H1 (cell line): ENCODE measurements around the gene LIPC. TPM values are rescaled to one million over a fixed set of nuclear protein-coding genes. Genes with fewer than 3 reads are reported as not detected.

Experiments used
- CTCF ChIA-PET: fragments of 300-600 bp; sonication (Branson Sonifier 250); formaldehyde crosslinking; loops from one replicate; lab custom pipeline; 2021; ENCODE audit not compliant: partially characterized antibody; lab: Charles Lee
- POLR2A ChIA-PET: fragments of 300-600 bp; sonication (Branson Sonifier 250); formaldehyde crosslinking; loops from one replicate; lab custom pipeline; 2021; ENCODE audit warnings: inconsistent platforms; ENCODE audit not compliant: partially characterized antibody; lab: Charles Lee
- DNase-seq, 2 experiments: peaks; one replicate each; pipeline versions ENCODE4 v3.0.0 to v3.0.0-alpha.2; 2010 to 2022; ENCODE audit warnings: low spot score in 2 of 2, low read depth in 1 of 2, mixed read lengths in 1 of 2
- FAIRE-seq: peaks from 2 replicates; lab custom pipeline; 2011; peaks lifted over from hg19 to GRCh38; lab: Jason Lieb, UNC
- H2AFZ ChIP-seq: 2 replicates; pipeline ENCODE4 v1.8.1; 2012; ENCODE audit warnings: low read length, inconsistent platforms
- H2AK5ac ChIP-seq: 2 replicates; pipeline ENCODE4 v1.6.1; 2013; ENCODE audit warnings: low read depth, low read length
- H2BK120ac ChIP-seq: replicated peaks from 2 replicates; pipeline ENCODE3; 2013; ENCODE audit warnings: low read depth, low read length, inconsistent platforms
- H2BK12ac ChIP-seq: 2 replicates; pipeline ENCODE4 v1.6.1; 2013; ENCODE audit warnings: low read depth, low read length
- H2BK15ac ChIP-seq: 2 replicates; pipeline ENCODE4 v1.6.1; 2013; ENCODE audit warnings: low read length
- H2BK20ac ChIP-seq: 2 replicates; pipeline ENCODE4 v1.6.1; 2013; ENCODE audit warnings: low read length
- H2BK5ac ChIP-seq: 2 replicates; pipeline ENCODE4 v1.6.1; 2013; ENCODE audit warnings: low read depth, low read length
- H3K14ac ChIP-seq: 2 replicates; pipeline ENCODE4 v1.6.1; 2013; ENCODE audit warnings: inconsistent platforms; ENCODE audit not compliant: insufficient read length
- H3K18ac ChIP-seq: 2 replicates; pipeline ENCODE4 v1.6.1; 2013; ENCODE audit warnings: low read length; ENCODE audit errors: extremely low read depth
- H3K23ac ChIP-seq: 2 replicates; pipeline ENCODE4 v1.6.1; 2013; ENCODE audit warnings: inconsistent platforms; ENCODE audit not compliant: insufficient read length
- H3K23me2 ChIP-seq: 2 replicates; pipeline ENCODE4 v1.6.1; 2013; ENCODE audit warnings: low read depth, low read length
- H3K27ac ChIP-seq: 2 replicates; pipeline ENCODE4 v1.6.1; 2011; ENCODE audit warnings: low read depth, low read length, inconsistent platforms
- H3K27me3 ChIP-seq, 4 experiments: replicated peaks in 1 of 4; 1 replicate in 1 of 4; 2 replicates in 3 of 4; pipeline versions ENCODE4 v1.6.1 to v1.8.1; 2011 to 2013; ENCODE audit warnings: low read length in 3 of 4, mild to moderate bottlenecking in 3 of 4, inconsistent platforms in 2 of 4, mixed read lengths in 2 of 4, moderate library complexity in 1 of 4; ENCODE audit not compliant: control insufficient read depth in 3 of 4, insufficient read depth in 3 of 4; ENCODE audit errors: extremely low read depth in 1 of 4
- H3K36me3 ChIP-seq, 4 experiments: 2 replicates each; pipeline versions ENCODE4 v1.6.1 to v1.8.1; 2011 to 2013; ENCODE audit warnings: mild to moderate bottlenecking in 4 of 4, low read length in 3 of 4, moderate library complexity in 2 of 4, control low read depth in 1 of 4, inconsistent platforms in 1 of 4; ENCODE audit not compliant: insufficient read depth in 4 of 4, control insufficient read depth in 2 of 4
- H3K4ac ChIP-seq: replicated peaks from 2 replicates; pipeline ENCODE3; 2013; ENCODE audit warnings: low read length, low read depth, mixed read lengths, inconsistent platforms; ENCODE audit not compliant: insufficient read length
- H3K4me1 ChIP-seq, 4 experiments: replicated peaks in 1 of 4; 1 replicate in 1 of 4; 2 replicates in 3 of 4; pipeline versions ENCODE4 v1.6.1 to v1.8.1; 2011 to 2013; ENCODE audit warnings: low read length in 3 of 4, inconsistent platforms in 2 of 4, mixed read lengths in 1 of 4; ENCODE audit not compliant: insufficient read depth in 4 of 4, control insufficient read depth in 3 of 4
- H3K4me2 ChIP-seq, 2 experiments: 2 replicates each; pipeline versions ENCODE4 v1.6.1 to v1.8.1; 2011 to 2013; ENCODE audit warnings: low read depth in 2 of 2, low read length in 2 of 2, control low read depth in 1 of 2, inconsistent platforms in 1 of 2, mild to moderate bottlenecking in 1 of 2; ENCODE audit not compliant: insufficient read depth in 1 of 2
- H3K4me3 ChIP-seq, 4 experiments: fragments of 200-600, 300-600 bp in 1 of 4; sonication (generic), shearing (Covaris generic), sonication (Bioruptor Twin) in 1 of 4; 2 replicates each; pipeline versions ENCODE4 v1.5.1 to v1.8.1; 2011 to 2016; ENCODE audit warnings: low read length in 4 of 4, low read depth in 3 of 4, control low read depth in 2 of 4, inconsistent platforms in 2 of 4, mild to moderate bottlenecking in 2 of 4, mixed read lengths in 1 of 4, moderate library complexity in 1 of 4; ENCODE audit not compliant: insufficient read depth in 2 of 4; ENCODE audit errors: extremely low read depth in 1 of 4
- H3K56ac ChIP-seq: replicated peaks from 2 replicates; pipeline ENCODE3; 2013; ENCODE audit warnings: low read depth, mild to moderate bottlenecking, mixed read lengths, low read length, inconsistent platforms; ENCODE audit not compliant: insufficient read length
- H3K79me1 ChIP-seq: 2 replicates; pipeline ENCODE4 v1.6.1; 2013; ENCODE audit warnings: low read depth, low read length, control low read depth
- H3K79me2 ChIP-seq, 2 experiments: 2 replicates each; pipeline versions ENCODE4 v1.6.1 to v1.8.1; 2012 to 2013; ENCODE audit warnings: low read length in 2 of 2, mild to moderate bottlenecking in 2 of 2, inconsistent platforms in 1 of 2; ENCODE audit not compliant: insufficient read depth in 2 of 2, control insufficient read depth in 1 of 2
- H3K9ac ChIP-seq, 4 experiments: replicated peaks in 1 of 4; 1 replicate in 1 of 4; 2 replicates in 3 of 4; pipeline versions ENCODE4 v1.6.1 to v1.8.1; 2011 to 2013; ENCODE audit warnings: low read depth in 3 of 4, low read length in 3 of 4, control low read depth in 2 of 4, mild to moderate bottlenecking in 2 of 4, moderate library complexity in 2 of 4, inconsistent platforms in 1 of 4; ENCODE audit errors: extremely low read depth in 1 of 4
- H3K9me3 ChIP-seq, 2 experiments: 2 replicates each; pipeline versions ENCODE4 v1.6.1 to v1.8.1; 2012 to 2013; ENCODE audit warnings: mild to moderate bottlenecking in 2 of 2, moderate library complexity in 2 of 2, control low read depth in 1 of 2, inconsistent platforms in 1 of 2, low read depth in 1 of 2, low read length in 1 of 2, mixed read lengths in 1 of 2; ENCODE audit not compliant: insufficient read depth in 2 of 2
- H4K20me1 ChIP-seq, 2 experiments: replicated peaks in 1 of 2; 2 replicates each; pipeline versions ENCODE3 to v1.8.1; 2011 to 2013; ENCODE audit warnings: inconsistent platforms in 2 of 2, low read length in 2 of 2, mild to moderate bottlenecking in 1 of 2; ENCODE audit not compliant: insufficient read depth in 2 of 2, control insufficient read depth in 1 of 2
- H4K5ac ChIP-seq: 2 replicates; pipeline ENCODE4 v1.6.1; 2013; ENCODE audit warnings: low read length, low read depth, mixed read lengths, inconsistent platforms; ENCODE audit not compliant: insufficient read length
- H4K8ac ChIP-seq: 2 replicates; pipeline ENCODE4 v1.8.0; 2013; ENCODE audit warnings: mild to moderate bottlenecking, moderate library complexity, low read length, inconsistent platforms; ENCODE audit not compliant: insufficient read depth; ENCODE audit errors: extremely low read depth
- H4K91ac ChIP-seq: replicated peaks from 2 replicates; pipeline ENCODE3; 2013; ENCODE audit warnings: low read length, mixed read lengths, inconsistent platforms; ENCODE audit not compliant: insufficient read length
- CHD1 ChIP-seq: IDR thresholded peaks from 2 replicates; pipeline ENCODE4 v1.6.1; 2012; ENCODE audit warnings: low read depth, low read length, improper control_type of control experiment
- CREB1 ChIP-seq: IDR thresholded peaks from 2 replicates; pipeline ENCODE4 v1.6.1; 2012; ENCODE audit warnings: inconsistent platforms
- KDM1A ChIP-seq: fragments of 200-600, 300-600 bp; sonication (generic); IDR thresholded peaks from 2 replicates; pipeline ENCODE4 v1.7.1; 2016; ENCODE audit warnings: mild to moderate bottlenecking, low read length, borderline replicate concordance
- MAFK ChIP-seq: IDR thresholded peaks from 2 replicates; pipeline ENCODE4 v1.6.1; 2012; ENCODE audit warnings: low read depth, mild to moderate bottlenecking, improper control_type of control experiment, low read length
- TAF1 ChIP-seq: IDR thresholded peaks from 2 replicates; pipeline ENCODE4 v1.6.1; 2011; ENCODE audit warnings: mild to moderate bottlenecking, low read depth, low read length
- TBP ChIP-seq: IDR thresholded peaks from 2 replicates; pipeline ENCODE4 v1.6.1; 2011; ENCODE audit warnings: low read depth, low read length, improper control_type of control experiment
- WGBS, 2 experiments: shearing (Covaris generic) in 1 of 2; methylation state at CpG; one replicate each; pipeline versions ENCODE4 v1.1.6 to v1.1.7; 2013 to 2015; ENCODE audit warnings: low lambda C conversion rate in 2 of 2, mixed read lengths in 2 of 2, inconsistent platforms in 1 of 2, low coverage in 1 of 2, missing lambda C conversion rate in 1 of 2; ENCODE audit not compliant: insufficient replicate concordance in 2 of 2, insufficient coverage in 1 of 2, insufficient read length in 1 of 2; ENCODE audit errors: extremely low coverage in 1 of 2, missing lambda C conversion rate in 1 of 2; 5-methylcytosine and 5-hydroxymethylcytosine counted together
- polyA plus RNA-seq, 7 experiments: library from polyadenylated mRNA; depleted of rRNA in 3 of 7; stranded (reverse) in 5 of 7; unstranded in 2 of 7; fragments of >200 nt in 5 of 7; fragments of 200-250 nt in 2 of 7; gene quantifications; 1 replicate in 5 of 7; 2 replicates in 1 of 7; 4 replicates in 1 of 7; pipeline versions ENCODE4 v1.2.1 to v1.2.3, GENCODE V29; 2011 to 2013; ENCODE audit warnings: missing spikeins in 2 of 7, mixed read lengths in 2 of 7
- total RNA-seq: library from RNA; stranded (reverse); fragmentation: NEBNext Ultra II Directional; extraction: Animal tissue kit (Norgen Biotek cat#: 25700); gene quantifications from 2 replicates; pipeline ENCODE4 v1.2.1, GENCODE V29; 2021
- TF ChIP-seq, protein P1 (sequence below): IDR thresholded peaks from 2 replicates; pipeline ENCODE4 v1.6.1; 2011; ENCODE audit warnings: low read length, improper control_type of control experiment

Gene LIPC
- total and polyA plus RNA-seq, 2 of the 8 experiments (the other 6 are each of a cell fraction or from before 2014, with no cell fraction given): not detected

DNA sequence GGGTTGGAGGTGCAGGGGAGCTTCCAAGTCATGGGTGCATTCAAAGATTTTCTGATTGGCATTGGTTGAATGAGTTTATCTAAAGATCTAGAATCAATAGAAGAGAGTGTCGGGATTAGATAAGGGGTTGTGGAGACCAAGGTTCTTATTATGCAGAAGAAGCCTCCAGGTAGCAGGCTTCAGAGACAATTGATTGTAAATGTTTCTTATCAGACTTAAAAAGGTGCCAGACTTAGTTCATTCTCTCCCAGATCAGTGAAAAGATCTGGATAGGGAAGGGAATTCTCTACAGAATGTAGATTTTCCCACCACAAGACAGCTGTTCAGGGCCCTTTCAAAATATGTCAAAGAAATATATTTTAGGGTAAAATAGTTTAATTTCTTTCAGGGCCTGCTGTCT, 129.5 kb downstream of the LIPC start:
- H3K9ac ChIP-seq: no peak overlapping the region
- no peak overlapping the region for H2BK15ac ChIP-seq
- H4K5ac ChIP-seq: no peak overlapping the region
- no peak for DNase-seq
- no peaks in the 10 kb centered on the region for H3K36me3 ChIP-seq
- TF ChIP-seq MAFK (no peak), CHD1 (no peak), TAF1 (no peak), TBP (no peak), KDM1A (no peak), CREB1 (no peak)
- TF ChIP-seq, protein P1, sequence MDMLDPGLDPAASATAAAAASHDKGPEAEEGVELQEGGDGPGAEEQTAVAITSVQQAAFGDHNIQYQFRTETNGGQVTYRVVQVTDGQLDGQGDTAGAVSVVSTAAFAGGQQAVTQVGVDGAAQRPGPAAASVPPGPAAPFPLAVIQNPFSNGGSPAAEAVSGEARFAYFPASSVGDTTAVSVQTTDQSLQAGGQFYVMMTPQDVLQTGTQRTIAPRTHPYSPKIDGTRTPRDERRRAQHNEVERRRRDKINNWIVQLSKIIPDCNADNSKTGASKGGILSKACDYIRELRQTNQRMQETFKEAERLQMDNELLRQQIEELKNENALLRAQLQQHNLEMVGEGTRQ: no peak
- TF ChIP-seq, all 59 proteins: peak for 0
- H4K8ac ChIP-seq: no peak overlapping the region
- H2BK20ac ChIP-seq: no peak overlapping the region
- H3K56ac ChIP-seq: no peak overlapping the region
- CTCF ChIA-PET: interaction anchor here (1.1 kb wide), 1 partner anchor 286 kb away, joined by 3 read pairs; no protein-coding TSS in a partner anchor
- H3K23me2 ChIP-seq: no peaks in the 10 kb centered on the region
- H3K18ac ChIP-seq: no peak overlapping the region
- no peak overlapping the region for H2AFZ ChIP-seq
- H3K27me3 ChIP-seq: no peaks in the 10 kb centered on the region
- H2BK5ac ChIP-seq: no peak overlapping the region
- peaks cover 7 to 8% of the 10 kb centered on the region in 2 experiments; a peak in 3 of 4 replicates for H3K9me3 ChIP-seq
- H3K79me2 ChIP-seq: no peaks in the 10 kb centered on the region
- no peaks in the 10 kb centered on the region for H3K79me1 ChIP-seq
- no peaks in the 10 kb centered on the region for H4K20me1 ChIP-seq
- no peak overlapping the region for H2BK12ac ChIP-seq
- H4K91ac ChIP-seq: no peak overlapping the region
- H3K27ac ChIP-seq: no peak overlapping the region
- H3K14ac ChIP-seq: no peak overlapping the region
- H3K23ac ChIP-seq: no peak overlapping the region
- no peak overlapping the region for H2AK5ac ChIP-seq
- no peak for FAIRE-seq
- H3K4me1 ChIP-seq: no peaks in the 10 kb centered on the region; a peak in 1 of 7 replicates
- H3K4me3 ChIP-seq: no peak overlapping the region
- 0% methylated on average over 1 of the region's 1 CpG; no CpG with 5 or more reads in 1 of the 2 experiments for WGBS, 2 experiments
- H3K4ac ChIP-seq: no peak overlapping the region
- H2BK120ac ChIP-seq: no peak overlapping the region
- POLR2A ChIA-PET: no interaction called here
- no peak overlapping the region for H3K4me2 ChIP-seq
